GM19438 (cell line): Measurements from ENCODE around the gene ATG14.
"Not testable (repeated sequence)": the region's sequence is repeated elsewhere in the genome, so short reads cannot be mapped to it uniquely, and the experiment has no call there.

Experiments used
- ATAC-seq: cut with Tn5 transposase; IDR thresholded peaks from one replicate; pipeline ENCODE4 v1.9.1; 2021; ENCODE audit warnings: low read depth; ENCODE audit not compliant: unreplicated experiment

The ATG14 gene

GRCh38 chr14:55388160-55388559 is 23.5 kb downstream of the ATG14 start:
- no peak for ATAC-seq

DNA sequence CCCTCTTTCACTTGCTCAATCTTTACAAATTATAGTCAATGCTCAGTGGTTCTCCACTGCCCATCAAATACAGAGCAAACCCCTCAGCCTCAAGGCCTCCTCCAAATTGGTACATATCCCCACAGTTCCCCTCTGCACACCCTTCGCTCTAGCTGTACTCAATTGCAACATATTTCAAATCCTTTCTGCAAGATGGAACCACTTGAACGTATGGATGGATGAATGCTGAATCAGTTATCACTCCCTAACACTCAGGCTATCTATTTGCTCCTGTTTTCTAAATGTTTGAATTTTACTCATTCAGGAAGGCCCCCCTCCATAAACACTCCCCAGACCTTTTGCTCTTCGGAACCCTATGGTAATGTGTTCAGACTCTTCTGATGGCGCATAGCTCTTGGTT is 24.5 kb downstream of the ATG14 start:
- no peak for ATAC-seq

GRCh38 chr14:55386037-55386808 is 25.4 kb downstream of the ATG14 start:
- ATAC-seq, result no peak

DNA sequence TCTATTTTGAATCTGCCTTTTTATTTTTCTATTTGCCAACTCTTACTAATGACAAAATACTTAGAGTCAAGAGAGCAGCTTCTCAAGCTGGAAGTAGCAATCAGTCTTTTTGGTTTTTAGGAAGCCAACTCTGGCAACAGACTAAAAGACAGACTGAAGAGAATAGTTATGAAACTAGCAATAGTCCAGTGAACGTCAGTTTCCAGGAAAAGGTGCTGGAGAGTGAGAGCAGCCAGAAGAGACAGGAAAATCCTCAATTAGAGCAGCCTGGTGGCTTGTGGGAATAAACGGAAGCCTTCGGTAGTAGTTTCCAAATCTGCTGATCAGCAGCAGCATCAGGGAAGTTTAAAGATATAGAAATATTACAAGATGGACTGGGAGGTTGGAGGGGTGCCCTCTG is 27.1 kb downstream of the ATG14 start:
- ATAC-seq, result no peak

- ATAC-seq, result no peak
Observed at GRCh38 chr14:55383541-55384140, 28.0 kb downstream of the ATG14 start.

DNA sequence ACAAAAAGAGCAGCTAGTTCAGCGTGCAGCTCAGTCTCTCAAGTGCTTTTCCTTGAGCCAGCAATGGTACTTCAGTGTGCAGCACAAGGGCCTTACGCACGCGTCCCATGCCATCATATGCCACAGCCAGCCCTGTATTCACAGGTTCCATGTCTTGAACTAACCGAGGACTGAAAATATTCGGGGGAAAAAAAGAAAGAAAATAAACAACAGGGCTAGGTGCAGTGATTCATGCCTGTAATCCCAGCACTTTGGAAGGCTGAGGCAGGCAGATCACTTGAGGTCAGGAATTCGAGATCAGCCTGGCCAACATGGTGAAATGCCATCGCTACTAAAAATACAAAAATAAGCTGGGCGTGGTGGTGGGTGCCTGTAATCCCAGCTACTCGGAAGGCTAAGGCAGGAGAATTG is 28.6 kb downstream of the ATG14 start:
- not testable (repeated sequence) for ATAC-seq

DNA sequence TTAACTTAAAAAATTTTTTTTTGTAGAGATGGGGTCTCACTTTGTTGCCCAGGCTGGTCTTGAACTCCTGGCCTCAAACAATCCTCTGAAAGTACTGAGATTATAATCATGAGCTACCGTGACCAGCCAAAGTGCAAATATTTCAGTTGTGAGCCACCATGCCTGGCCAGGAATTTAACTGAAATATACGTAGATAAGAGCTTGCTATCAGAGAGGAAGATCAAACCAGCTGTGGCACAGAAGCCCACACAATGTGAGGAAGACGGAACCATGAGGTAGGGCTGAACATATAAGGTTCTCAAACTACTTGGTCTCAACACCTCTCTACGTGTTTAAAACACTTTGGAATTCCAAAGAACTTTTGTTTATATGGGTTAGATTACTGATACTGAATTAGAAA is 29.1 kb downstream of the ATG14 start:
- ATAC-seq, result no peak

- ATAC-seq, result no peak
Observed at GRCh38 chr14:55381561-55381960, 30.1 kb downstream of the ATG14 start.

- ATAC-seq, result no peak
Observed at GRCh38 chr14:55381040-55381439, 30.6 kb downstream of the ATG14 start.

- no peak for ATAC-seq
Observed at GRCh38 chr14:55377236-55377635, 34.4 kb downstream of the ATG14 start.

- no peak for ATAC-seq
Observed at GRCh38 chr14:55374771-55375170, 36.9 kb downstream of the ATG14 start.

GRCh38 chr14:55373784-55374705 is 37.6 kb downstream of the ATG14 start:
- no peak for ATAC-seq

- ATAC-seq, result no peak
Observed at GRCh38 chr14:55372825-55373224, 38.8 kb downstream of the ATG14 start.

- ATAC-seq, result no peak
Observed at GRCh38 chr14:55372423-55372822, 39.2 kb downstream of the ATG14 start.

GRCh38 chr14:55370883-55371455 is 40.7 kb downstream of the ATG14 start:
- no peak for ATAC-seq

GRCh38 chr14:55366271-55366670 is 45.4 kb downstream of the ATG14 start:
- no peak for ATAC-seq

DNA sequence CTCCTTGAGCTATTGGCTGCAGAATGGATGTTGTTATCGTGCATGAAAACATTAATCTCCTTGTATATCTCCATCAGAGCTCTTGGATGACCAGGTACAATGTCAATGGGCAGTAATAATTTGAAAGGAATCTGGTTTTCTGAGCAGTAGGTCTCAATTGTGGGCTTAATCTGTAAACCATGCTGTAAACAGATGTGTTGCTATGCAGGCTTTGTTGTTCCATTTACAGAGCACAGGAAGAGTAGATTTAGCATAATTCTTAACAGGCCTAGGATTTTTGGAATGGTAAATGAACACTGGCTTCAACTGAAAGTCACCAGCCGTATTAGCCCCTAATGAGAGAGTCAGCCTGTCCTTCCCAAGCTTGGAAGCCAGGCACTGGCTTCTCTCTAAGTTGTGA is 50.4 kb downstream of the ATG14 start:
- no peak for ATAC-seq

- no peak for ATAC-seq
Observed at GRCh38 chr14:55359307-55359706, 52.3 kb downstream of the ATG14 start.

DNA sequence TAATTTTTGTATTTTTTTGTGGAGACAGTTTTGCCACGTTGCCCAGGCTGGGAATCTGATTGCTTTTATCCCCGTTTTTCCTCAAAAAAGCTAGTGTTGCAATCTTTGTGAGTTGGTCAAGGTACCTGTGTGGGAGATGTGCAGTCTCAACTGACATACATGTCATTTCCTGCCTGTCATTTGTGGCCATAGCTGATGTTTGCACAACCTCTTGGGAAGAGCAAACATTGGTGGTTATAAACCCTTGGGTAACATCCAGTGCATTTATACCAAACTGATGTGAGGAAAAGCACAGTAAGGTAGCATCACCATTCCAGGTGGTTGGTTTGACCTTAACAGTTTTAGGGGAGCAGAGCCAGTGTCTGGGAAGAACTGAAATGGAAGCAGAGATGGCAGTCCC is 54.7 kb downstream of the ATG14 start:
- ATAC-seq, result no peak

DNA sequence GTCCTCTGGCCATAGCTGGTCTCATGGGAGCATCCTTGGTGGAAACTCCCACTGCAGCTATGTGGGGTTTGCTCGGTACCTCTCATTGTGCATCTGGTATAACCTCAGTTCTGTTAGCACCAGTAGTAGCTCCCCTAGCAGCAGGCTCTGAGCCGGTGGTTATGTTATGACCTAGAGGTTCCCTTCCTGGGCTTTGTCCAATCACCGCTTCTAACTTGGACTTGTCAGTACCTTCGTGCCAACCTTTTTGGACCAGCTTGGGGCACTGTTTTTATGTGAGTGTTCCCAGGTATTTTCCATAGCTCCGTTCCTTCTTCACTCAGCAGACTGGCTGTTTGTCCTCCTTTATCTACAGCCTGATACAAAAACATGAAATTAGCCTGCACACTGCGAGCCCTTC is 55.7 kb downstream of the ATG14 start:
- no peak for ATAC-seq

- ATAC-seq, result no peak
Observed at GRCh38 chr14:55354500-55354899, 57.1 kb downstream of the ATG14 start.
